H9 (cell line): Measurements from ENCODE around the gene DCAF5. TPM values are rescaled to one million over a fixed set of nuclear protein-coding genes. Genes with fewer than 3 reads are reported as not detected.

Source experiments
- DNase-seq: peaks from one replicate; pipeline ENCODE4 v3.0.0-alpha.2; 2017
- H2AFZ ChIP-seq: one replicate; pipeline ENCODE4 v1.6.1; 2013; ENCODE audit warnings: mild to moderate bottlenecking, low read length, control low read depth, moderate library complexity
- H2AK5ac ChIP-seq: 2 replicates; pipeline ENCODE4 v1.6.1; 2013; ENCODE audit warnings: low read length, control low read depth, mixed read lengths; ENCODE audit not compliant: insufficient read length
- H2BK120ac ChIP-seq: one replicate; pipeline ENCODE4 v1.6.1; 2013; ENCODE audit warnings: low read depth, mild to moderate bottlenecking, low read length, control low read depth, inconsistent platforms; ENCODE audit not compliant: poor library complexity, severe bottlenecking
- H2BK12ac ChIP-seq: 2 replicates; pipeline ENCODE4 v1.6.1; 2013; ENCODE audit warnings: low read length, control low read depth, mixed read lengths, low read depth; ENCODE audit not compliant: insufficient read length
- H2BK15ac ChIP-seq: 2 replicates; pipeline ENCODE4 v1.6.1; 2013; ENCODE audit warnings: low read depth, low read length, control low read depth
- H2BK20ac ChIP-seq: one replicate; pipeline ENCODE4 v1.6.1; 2013; ENCODE audit warnings: low read depth, mild to moderate bottlenecking, low read length, control low read depth, inconsistent platforms; ENCODE audit not compliant: poor library complexity, severe bottlenecking
- H2BK5ac ChIP-seq: 2 replicates; pipeline ENCODE4 v1.6.1; 2013; ENCODE audit warnings: low read length, control low read depth, mixed read lengths; ENCODE audit not compliant: insufficient read length
- H3K14ac ChIP-seq: 2 replicates; pipeline ENCODE4 v1.6.1; 2013; ENCODE audit warnings: low read length, control low read depth; ENCODE audit not compliant: insufficient read depth
- H3K18ac ChIP-seq: 2 replicates; pipeline ENCODE4 v1.6.1; 2013; ENCODE audit warnings: low read depth, mild to moderate bottlenecking, mixed read lengths, low read length, control low read depth; ENCODE audit not compliant: insufficient read length
- H3K23ac ChIP-seq: 2 replicates; pipeline ENCODE4 v1.6.1; 2013; ENCODE audit warnings: low read length, control low read depth, mixed read lengths, low read depth; ENCODE audit not compliant: insufficient read length
- H3K23me2 ChIP-seq: 2 replicates; pipeline ENCODE4 v1.6.1; 2013; ENCODE audit warnings: low read depth, mild to moderate bottlenecking, mixed read lengths, low read length, control low read depth; ENCODE audit not compliant: insufficient read length, poor library complexity, severe bottlenecking
- H3K27ac ChIP-seq: 2 replicates; pipeline ENCODE4 v1.5.1; 2013; ENCODE audit warnings: low read length, control low read depth, mixed read lengths, low read depth; ENCODE audit not compliant: insufficient read length
- H3K27me3 ChIP-seq: 2 replicates; pipeline ENCODE4 v1.6.1; 2013; ENCODE audit warnings: low read length, control low read depth, inconsistent platforms; ENCODE audit not compliant: insufficient read depth
- H3K4ac ChIP-seq: 2 replicates; pipeline ENCODE4 v1.6.1; 2013; ENCODE audit warnings: low read depth, mild to moderate bottlenecking, control low read depth, inconsistent platforms, low read length, moderate library complexity
- H3K4me1 ChIP-seq: 2 replicates; pipeline ENCODE4 v1.6.1; 2013; ENCODE audit warnings: low read length, control low read depth, inconsistent platforms; ENCODE audit not compliant: insufficient read depth
- H3K4me2 ChIP-seq: 2 replicates; pipeline ENCODE4 v1.6.1; 2013; ENCODE audit warnings: low read length, control low read depth, mixed read lengths; ENCODE audit not compliant: insufficient read length, insufficient read depth
- H3K56ac ChIP-seq: 2 replicates; pipeline ENCODE4 v1.6.1; 2013; ENCODE audit warnings: low read depth, mild to moderate bottlenecking, mixed read lengths, low read length, control low read depth; ENCODE audit not compliant: insufficient read length
- H3K79me1 ChIP-seq: 2 replicates; pipeline ENCODE4 v1.6.1; 2013; ENCODE audit warnings: low read depth, mild to moderate bottlenecking, moderate library complexity, low read length, control low read depth, inconsistent platforms; ENCODE audit not compliant: insufficient read depth, poor library complexity, severe bottlenecking
- H3K79me2 ChIP-seq: 2 replicates; pipeline ENCODE4 v1.6.1; 2013; ENCODE audit warnings: low read length, control low read depth, inconsistent platforms; ENCODE audit not compliant: insufficient read depth
- H3K9ac ChIP-seq: 2 replicates; pipeline ENCODE4 v1.6.1; 2013; ENCODE audit warnings: low read length, control low read depth, mixed read lengths; ENCODE audit not compliant: insufficient read length; ENCODE audit errors: extremely low read depth
- H3K9me3 ChIP-seq: one replicate; pipeline ENCODE4 v1.6.1; 2013; ENCODE audit warnings: low read depth, low read length, inconsistent platforms; ENCODE audit not compliant: control insufficient read depth
- H3T11ph ChIP-seq: one replicate; pipeline ENCODE4 v1.6.1; 2013; ENCODE audit warnings: mild to moderate bottlenecking, low read length, control low read depth, inconsistent platforms
- H4K20me1 ChIP-seq: one replicate; pipeline ENCODE4 v1.6.1; 2013; ENCODE audit not compliant: control insufficient read depth, insufficient read length, insufficient read depth
- H4K5ac ChIP-seq: 2 replicates; pipeline ENCODE4 v1.6.1; 2013; ENCODE audit warnings: low read depth, mild to moderate bottlenecking, mixed read lengths, low read length, control low read depth; ENCODE audit not compliant: insufficient read length
- H4K8ac ChIP-seq: replicated peaks from 2 replicates; pipeline ENCODE4 v1.6.1; 2013; ENCODE audit warnings: low read length, control low read depth, mixed read lengths, low read depth; ENCODE audit not compliant: insufficient read length
- H4K91ac ChIP-seq: 2 replicates; pipeline ENCODE4 v1.6.1; 2013; ENCODE audit warnings: low read depth, mild to moderate bottlenecking, moderate library complexity, mixed read lengths, low read length, control low read depth; ENCODE audit not compliant: insufficient read length
- H3K27ac Mint-ChIP-seq, 3 experiments: 2 replicates in 2 of 3; 3 replicates in 1 of 3; pipeline ENCODE4 v1.8.0; 2020 to 2021; ENCODE audit warnings: mixed read lengths in 3 of 3, mild to moderate bottlenecking in 1 of 3, moderate library complexity in 1 of 3
- H3K27me3 Mint-ChIP-seq: 2 replicates; pipeline ENCODE4 v1.8.0; 2021; ENCODE audit warnings: low read depth, mild to moderate bottlenecking, moderate library complexity, mixed read lengths
- H3K36me3 Mint-ChIP-seq, 3 experiments: 2 replicates in 2 of 3; 3 replicates in 1 of 3; pipeline ENCODE4 v1.8.0; 2020 to 2021; ENCODE audit warnings: low read depth in 3 of 3, mixed read lengths in 3 of 3; ENCODE audit not compliant: insufficient read depth in 1 of 3
- H3K4me1 Mint-ChIP-seq, 2 experiments: 2 replicates each; pipeline ENCODE4 v1.8.0; 2020; ENCODE audit warnings: mixed read lengths in 2 of 2
- H3K4me3 Mint-ChIP-seq, 2 experiments: 2 replicates in 1 of 2; 3 replicates in 1 of 2; pipeline ENCODE4 v1.8.0; 2020 to 2021; ENCODE audit warnings: mild to moderate bottlenecking in 2 of 2, mixed read lengths in 2 of 2, moderate library complexity in 1 of 2
- H3K9me3 Mint-ChIP-seq, 2 experiments: 2 replicates in 1 of 2; 3 replicates in 1 of 2; pipeline ENCODE4 v1.8.0; 2020; ENCODE audit warnings: mild to moderate bottlenecking in 2 of 2, mixed read lengths in 2 of 2, moderate library complexity in 1 of 2
- CTCF ChIP-seq: fragments of 200-600 bp; sonication (generic); conservative IDR thresholded peaks from 3 replicates; pipeline ENCODE4 v1.8.0; 2021; ENCODE audit warnings: antibody characterized with exemption, mild to moderate bottlenecking
- WGBS: extraction: QIAGEN DNeasy Blood & Tissue Kit; methylation state at CpG from one replicate; pipeline ENCODE4 v1.1.7; 2013; ENCODE audit warnings: missing lambda C conversion rate, low lambda C conversion rate, mixed read lengths; ENCODE audit not compliant: insufficient read length; ENCODE audit errors: extremely low coverage; 5-methylcytosine and 5-hydroxymethylcytosine counted together
- total RNA-seq: library from RNA; stranded (reverse); gene quantifications from 2 replicates; pipeline ENCODE4 v1.2.1, GENCODE V29; 2021

The DCAF5 gene
- total RNA-seq, 1 experiment from 2014 or later: 31.4 TPM

DNA sequence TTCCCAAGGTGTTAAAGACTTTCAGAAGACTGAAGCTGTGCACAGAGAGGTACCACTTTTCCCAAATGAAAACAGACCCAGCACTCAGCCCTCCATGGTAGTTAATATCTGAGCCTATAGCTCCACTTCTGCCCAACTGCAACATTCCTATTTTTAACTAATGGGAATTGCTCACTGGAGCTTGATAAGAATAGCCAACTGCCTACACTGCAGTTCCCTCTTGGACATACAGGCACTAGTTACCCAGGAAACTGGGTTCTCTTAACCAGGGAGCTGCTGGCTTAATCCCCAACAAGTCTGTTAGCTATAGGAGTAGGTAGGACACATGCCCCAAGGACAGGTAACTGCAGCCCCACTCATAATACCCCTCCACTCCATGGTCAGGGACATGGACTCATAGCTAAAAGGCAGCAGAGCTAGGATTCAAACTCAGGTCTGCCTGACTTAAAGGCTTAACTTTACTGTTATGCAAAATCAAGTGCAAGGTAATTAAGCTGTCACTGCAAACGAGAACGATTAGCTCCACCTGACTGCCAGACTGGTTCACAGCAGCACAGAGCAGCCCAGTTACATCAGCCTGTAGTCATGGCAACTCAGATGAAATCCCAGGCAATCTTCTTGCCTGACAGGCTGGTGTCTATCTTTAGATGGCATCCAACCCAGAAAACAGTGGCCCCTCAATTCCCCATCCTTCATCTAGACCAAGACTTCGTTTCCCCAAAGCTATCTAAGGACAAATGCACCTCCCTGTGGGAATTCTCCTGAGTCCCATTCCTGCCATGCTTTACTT is 96.7 kb downstream of the DCAF5 start:
- WGBS: no CpG with 5 or more reads among the region's 3 CpGs
- no peak overlapping the region for H3K27ac ChIP-seq
- H3K79me1 ChIP-seq: no peaks in the 10 kb centered on the region
- no peak overlapping the region for H2BK5ac ChIP-seq
- no peak overlapping the region for H3K4ac ChIP-seq
- no peak overlapping the region for H2BK15ac ChIP-seq
- peaks cover 28 to 29% of the 10 kb centered on the region in 2 experiments for H3K4me1 Mint-ChIP-seq
- no peak overlapping the region for H2AFZ ChIP-seq
- H3K36me3 Mint-ChIP-seq: peaks cover 18 to 38% (median 19%) of the 10 kb centered on the region in 3 experiments; a peak in 6 of 7 replicates
- no peak overlapping the region for H3K4me2 ChIP-seq
- no peak overlapping the region for H3K4me3 Mint-ChIP-seq
- DNase-seq: peak; percentile 79
- H3K18ac ChIP-seq: no peak overlapping the region
- H3K79me2 ChIP-seq: no peaks in the 10 kb centered on the region
- no peak overlapping the region for H3K23ac ChIP-seq
- no peaks in the 10 kb centered on the region for H4K20me1 ChIP-seq
- no peak overlapping the region for H2BK120ac ChIP-seq
- no peaks in the 10 kb centered on the region for H3K9me3 ChIP-seq
- H2BK20ac ChIP-seq: no peak overlapping the region
- no peak overlapping the region for H4K5ac ChIP-seq
- peak overlapping the region in 2 of 3 experiments; percentile 52 to 88; a peak in 5 of 7 replicates for H3K27ac Mint-ChIP-seq
- H3K9me3 Mint-ChIP-seq: no peaks in the 10 kb centered on the region
- no peak overlapping the region for H3K9ac ChIP-seq
- no peaks in the 10 kb centered on the region for H3K23me2 ChIP-seq
- no peaks in the 10 kb centered on the region for H3K27me3 Mint-ChIP-seq
- H3K4me1 ChIP-seq: no peaks in the 10 kb centered on the region
- TF ChIP-seq CTCF: peak; percentile 54; the same call in 2 of the 3 replicates
- no peak overlapping the region for H4K8ac ChIP-seq
- no peak overlapping the region for H2BK12ac ChIP-seq
- no peak overlapping the region for H3T11ph ChIP-seq
- H3K14ac ChIP-seq: no peak overlapping the region
- H4K91ac ChIP-seq: no peak overlapping the region
- H3K56ac ChIP-seq: no peak overlapping the region
- no peaks in the 10 kb centered on the region for H3K27me3 ChIP-seq
- H2AK5ac ChIP-seq: no peak overlapping the region
